ENCODE data around the gene LRRC75B.
"Not testable (repeated sequence)": the region's sequence is repeated elsewhere in the genome, so short reads cannot be mapped to it uniquely, and the experiment has no call there.

LRRC75B gene

DNA sequence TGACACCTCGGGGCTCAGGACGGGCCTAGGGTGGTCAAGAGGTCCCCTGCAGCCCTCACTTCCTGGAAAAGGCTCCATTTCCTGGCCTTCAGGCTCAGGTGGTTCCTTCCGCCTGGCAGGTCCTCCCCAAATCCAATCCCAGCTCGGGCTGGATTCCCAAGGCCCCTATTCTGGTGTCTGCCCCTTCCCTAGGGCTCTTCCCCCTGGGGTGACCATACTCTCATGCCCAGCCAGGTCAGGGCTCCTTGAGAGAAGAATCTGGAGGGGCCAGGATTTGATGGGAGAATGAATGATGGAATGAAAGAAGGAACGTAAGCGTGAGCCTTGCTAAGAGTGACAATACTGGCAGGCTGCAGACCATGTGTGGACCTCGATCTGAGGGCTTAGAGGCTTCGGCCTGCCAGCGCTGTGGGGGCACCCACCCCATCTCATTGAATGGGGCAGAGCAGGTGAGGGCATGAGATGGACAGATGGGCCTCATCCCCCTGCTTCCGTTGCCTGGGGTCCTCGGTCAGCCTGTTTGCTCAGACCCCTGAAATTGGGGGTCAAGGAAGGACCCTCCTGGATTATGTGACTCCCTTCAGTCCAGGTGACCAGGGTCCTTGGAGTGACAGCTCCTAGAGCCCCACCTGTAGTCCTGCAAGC is 9.4 kb upstream of the LRRC75B start:
- not testable (repeated sequence) for DNase-seq

DNA sequence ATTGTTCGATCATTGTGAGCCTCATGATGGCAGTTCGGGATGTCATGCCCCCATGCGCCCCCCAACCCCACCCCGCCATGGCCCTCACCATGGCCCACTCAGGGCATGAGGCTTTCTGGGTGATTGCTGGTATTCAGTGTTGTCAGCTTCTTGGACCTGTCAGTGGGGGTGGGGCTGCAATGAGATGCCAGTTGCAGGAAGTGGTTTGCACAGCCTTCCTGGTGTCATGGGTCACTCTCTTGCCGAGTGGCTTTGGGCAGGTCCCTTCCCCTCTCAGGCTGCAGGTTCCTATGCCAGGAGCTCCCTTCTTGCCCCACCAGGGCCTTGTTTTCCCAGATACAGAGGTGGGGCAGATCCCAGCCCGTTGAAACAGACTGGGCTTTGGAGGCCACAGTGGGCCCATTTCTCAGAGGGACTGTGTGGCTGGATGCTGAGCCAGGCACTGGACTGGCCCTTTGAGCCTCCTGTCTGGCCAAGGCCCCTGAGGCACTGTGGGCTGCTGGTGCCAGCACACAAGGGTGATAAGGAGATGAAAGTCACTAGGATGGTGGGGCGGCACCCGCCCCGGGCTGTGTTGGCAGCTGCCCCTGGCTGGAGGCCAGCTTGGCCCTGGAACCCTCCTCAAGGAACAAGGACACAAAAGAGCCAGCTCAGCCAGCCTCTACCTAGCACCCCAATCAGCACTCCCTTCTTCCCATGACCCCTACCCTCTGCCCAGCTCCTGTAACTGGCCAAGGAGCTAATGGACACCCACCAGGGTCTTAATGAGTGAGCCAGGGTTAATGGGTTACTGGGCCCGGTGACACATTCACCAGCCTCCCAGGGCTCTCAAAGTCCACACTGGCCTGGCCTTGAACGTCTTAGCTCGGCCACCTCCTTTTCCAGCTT is 8.6 kb upstream of the LRRC75B start:
- DNase-seq: no peak

DNA sequence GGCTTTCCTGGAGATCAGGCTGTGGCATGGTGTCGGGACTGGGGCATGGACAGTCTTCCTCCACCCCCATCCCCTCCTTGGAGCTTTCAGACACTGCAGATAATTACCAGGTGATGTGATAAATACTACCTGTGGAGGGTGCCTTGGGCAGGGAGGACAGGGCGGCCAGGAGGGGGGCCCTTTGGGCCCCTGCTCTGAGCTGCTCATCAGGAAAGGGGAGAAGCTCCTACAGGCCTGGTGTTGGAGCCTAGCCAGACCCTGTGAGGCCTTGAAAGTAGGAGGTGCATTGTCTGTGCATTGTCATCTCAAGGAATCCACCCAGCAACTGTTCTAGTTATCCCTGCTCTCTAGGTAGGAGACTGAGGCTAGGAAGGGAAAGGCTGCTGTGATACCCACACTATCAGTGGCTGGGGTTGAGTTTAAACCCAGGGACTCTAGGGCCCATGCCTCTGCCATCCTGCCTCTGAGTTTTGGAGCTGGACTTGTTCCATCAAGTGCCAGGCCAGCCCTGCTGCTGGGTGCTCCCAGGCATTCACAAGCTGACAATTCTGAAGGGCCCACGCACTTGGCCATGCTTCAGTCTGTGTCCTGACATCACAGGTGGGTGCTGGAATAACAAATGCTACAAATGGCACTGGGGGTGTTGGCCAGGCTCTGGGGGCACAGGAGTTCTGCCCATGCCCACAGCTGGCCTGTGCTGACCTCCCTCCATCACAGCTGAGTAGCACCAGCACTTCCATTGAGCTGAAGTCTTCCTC is 7.3 kb upstream of the LRRC75B start:
- not testable (repeated sequence) for DNase-seq

GRCh38 chr22:24599514-24599913 is 6.6 kb upstream of the LRRC75B start:
- DNase-seq: no peak

DNA sequence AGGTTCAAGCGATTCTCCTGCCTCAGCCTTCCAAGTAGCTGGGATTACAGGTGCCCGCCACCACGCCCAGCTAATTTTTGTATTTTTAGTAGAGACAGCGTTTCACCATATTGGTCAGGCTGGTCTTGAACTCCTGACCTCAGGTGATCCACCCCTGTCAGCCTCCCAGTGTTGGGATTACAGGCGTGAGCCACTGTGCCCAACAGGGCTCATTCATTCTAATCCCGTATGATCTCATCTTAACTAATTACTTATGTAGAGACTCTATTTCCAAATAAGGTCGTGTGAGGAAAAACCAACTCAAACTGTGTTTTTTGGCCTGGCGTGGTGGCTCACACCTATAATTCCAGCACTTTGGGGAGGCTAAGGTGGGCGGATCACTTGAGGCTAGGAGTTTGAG is 4.2 kb upstream of the LRRC75B start:
- not testable (repeated sequence) for DNase-seq

- no peak for DNase-seq
Measured at GRCh38 chr22:24595863-24596262, 3.0 kb upstream of the LRRC75B start.

GRCh38 chr22:24595228-24595627 is 2.4 kb upstream of the LRRC75B start:
- no peak for DNase-seq

DNA sequence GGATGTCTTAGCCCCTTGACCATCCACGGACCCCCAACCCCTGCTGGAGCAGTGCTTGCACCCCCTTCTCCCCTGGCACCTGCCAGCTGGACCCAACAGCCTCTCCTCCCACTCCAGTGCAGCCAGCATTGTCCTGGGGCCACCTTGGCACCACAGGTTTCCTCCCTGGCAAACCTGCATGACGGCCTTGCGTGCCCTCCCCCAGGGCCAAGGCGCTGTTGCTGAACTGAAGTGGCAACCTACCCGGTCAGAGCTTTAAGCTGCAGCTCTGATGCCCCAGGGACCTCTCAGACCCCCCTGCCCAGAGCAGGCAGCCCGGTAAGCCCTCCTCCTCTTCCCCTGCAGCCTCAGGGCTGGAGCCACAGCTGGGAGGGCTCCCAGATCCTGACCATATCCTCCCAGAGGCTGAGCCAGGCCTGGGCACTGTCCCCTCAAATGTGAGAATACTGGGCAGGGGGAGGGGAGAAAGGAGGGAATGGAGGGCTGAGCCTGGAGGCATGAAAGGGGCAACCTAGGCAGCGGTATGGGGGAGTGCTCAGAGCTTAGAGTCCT is 1.8 kb upstream of the LRRC75B start:
- DNase-seq: no peak

GRCh38 chr22:24593836-24594568 is 1.1 kb upstream of the LRRC75B start:
- DNase-seq: no peak

GRCh38 chr22:24593559-24593835 is 624 bp upstream of the LRRC75B start:
- not testable (repeated sequence) for DNase-seq

DNA sequence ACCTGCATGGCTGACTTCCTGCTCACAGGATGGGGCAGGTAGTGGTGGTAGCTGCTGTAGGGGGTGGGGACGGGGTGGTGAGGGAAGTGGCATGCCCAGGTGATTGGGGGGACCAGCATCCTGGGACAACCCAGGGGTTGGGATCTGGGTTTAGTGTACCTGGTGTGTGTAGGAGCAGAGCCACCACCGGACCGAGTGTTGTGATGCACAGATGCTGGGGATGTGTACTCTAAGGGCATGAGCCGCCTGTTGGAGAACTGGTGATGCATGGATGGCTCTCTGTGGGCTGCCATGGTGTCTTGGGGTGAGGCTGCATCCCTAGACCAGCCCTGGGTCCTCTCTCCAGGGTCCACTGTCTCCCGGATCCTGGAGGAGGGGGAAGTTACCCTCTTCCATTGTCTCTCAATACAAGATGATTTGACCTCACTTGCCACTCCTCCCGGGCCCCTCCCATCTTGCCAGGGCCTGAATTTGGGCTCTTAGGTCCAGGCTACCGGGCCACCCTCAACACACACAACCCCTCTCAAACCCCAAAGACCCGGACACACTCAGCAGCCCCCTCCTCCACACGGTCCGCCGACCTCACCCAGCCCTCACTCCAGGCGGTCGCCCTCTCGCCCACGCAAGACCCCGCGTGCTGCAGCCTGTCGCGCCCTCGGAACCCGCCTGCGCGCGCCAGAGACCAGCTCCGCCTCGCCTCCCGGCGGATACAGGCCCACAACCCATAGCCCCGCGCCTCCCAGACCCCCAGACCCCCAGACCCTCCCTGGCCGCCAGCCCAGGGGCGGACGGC is 619 bp downstream of the LRRC75B start:
- DNase-seq: no peak

GRCh38 chr22:24591286-24591830 is 1.5 kb downstream of the LRRC75B start:
- DNase-seq: no peak

DNA sequence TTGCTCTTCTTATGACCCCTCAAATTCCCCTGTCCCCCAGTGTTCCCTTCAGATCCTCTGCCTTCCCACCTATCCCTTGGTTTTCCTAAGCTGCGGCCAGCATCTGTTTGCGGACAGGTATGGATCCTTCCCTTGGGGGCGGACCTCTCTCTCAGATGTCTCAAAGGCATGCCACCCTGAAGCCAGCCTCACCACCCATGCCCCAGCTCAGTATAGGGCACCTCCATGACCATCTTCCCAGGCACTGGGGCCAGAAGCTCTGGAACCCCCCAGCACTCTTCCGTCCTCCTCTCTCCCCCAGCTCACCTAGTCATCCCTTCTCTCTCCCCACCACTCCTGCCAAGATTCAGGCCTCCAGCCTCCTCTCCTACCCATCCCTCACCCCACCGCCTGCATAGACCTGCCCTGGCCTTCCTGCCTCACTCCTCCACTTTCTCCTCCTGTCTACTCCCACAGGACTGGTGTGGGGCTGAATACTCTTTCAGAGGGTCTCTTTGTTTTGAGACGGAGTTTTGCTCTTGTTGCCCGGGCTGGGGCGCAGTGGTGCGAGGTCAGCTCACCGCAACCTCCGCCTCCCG is 2.2 kb downstream of the LRRC75B start:
- DNase-seq: no peak

DNA sequence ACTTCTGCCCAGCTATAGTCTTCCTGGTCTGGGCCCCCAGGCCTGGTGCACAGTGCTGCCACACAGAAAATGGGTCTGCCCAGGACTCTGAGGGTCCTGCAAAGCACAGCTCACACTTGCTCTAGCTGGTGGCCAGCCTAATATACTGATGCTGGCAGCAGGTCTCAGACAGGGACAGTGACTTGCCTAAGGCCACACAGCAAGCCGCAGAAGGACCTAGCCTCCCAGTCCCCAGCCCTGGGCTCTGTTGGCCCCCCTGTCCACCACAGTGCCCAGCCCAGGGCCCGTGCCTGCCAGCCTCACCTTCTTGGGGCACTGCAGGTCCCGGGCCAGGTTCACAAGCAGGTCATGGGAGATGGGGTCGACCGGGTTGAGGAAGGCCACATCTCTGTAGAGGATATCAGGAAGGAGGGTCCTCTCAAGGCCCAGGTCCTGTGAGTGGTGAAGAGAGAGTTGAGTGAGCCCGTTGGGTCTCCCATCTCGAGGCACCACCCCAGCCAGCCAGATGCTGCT is 3.3 kb downstream of the LRRC75B start:
- DNase-seq: no peak

GRCh38 chr22:24588757-24589481 is 4.0 kb downstream of the LRRC75B start:
- no peak for DNase-seq

DNA sequence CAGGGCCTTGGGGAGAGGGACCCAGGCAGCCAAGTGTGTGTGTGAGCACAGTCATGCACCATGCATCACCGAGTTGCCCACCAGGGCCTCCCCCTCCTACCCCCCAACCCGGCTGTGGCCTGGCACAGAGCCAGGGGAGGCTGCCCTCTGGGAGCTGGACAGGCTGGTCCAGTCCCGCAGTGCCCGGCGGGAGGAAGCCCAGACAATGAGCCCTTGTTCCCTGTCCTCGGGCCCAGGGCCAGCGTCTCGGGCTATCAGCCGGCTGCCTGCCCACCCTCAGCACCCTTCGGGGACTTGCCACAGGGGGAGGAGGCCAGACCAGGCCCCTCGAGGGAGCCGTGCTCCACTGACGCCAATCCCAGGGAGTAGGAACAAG is 4.5 kb downstream of the LRRC75B start:
- DNase-seq: no peak

GRCh38 chr22:24587948-24588347 is 4.9 kb downstream of the LRRC75B start:
- no peak for DNase-seq

GRCh38 chr22:24587251-24587650 is 5.6 kb downstream of the LRRC75B start:
- DNase-seq: no peak

GRCh38 chr22:24585927-24586546 is 6.8 kb downstream of the LRRC75B start:
- no peak for DNase-seq

- no peak for DNase-seq
Measured at GRCh38 chr22:24585461-24585860, 7.4 kb downstream of the LRRC75B start.

Data from activated T-cell treated with anti-CD3 and anti-CD28 coated beads, Interleukin-2, amount 50 U/mL, for 1 hour (primary cell).